Spinal cord (tissue), 10 donors: ENCODE data around the gene TSBP1. TPM values are rescaled to one million over a fixed set of nuclear protein-coding genes. Genes with fewer than 3 reads are reported as not detected.
"Not testable (repeated sequence)": the region's sequence is repeated elsewhere in the genome, so short reads cannot be mapped to it uniquely, and the experiment has no call there.

Experiments used
- DNase-seq, 6 donors: peaks; one replicate each; pipeline versions ENCODE4 v3.0.0 to v3.0.0-alpha.2; 2013 to 2015; ENCODE audit warnings: low spot score in 6 of 6, low read depth in 4 of 6
- H3K27ac ChIP-seq: one replicate; pipeline ENCODE4 v1.5.1; 2013; ENCODE audit warnings: low read depth, low read length, control low read depth
- H3K27me3 ChIP-seq: one replicate; pipeline ENCODE4 v1.6.1; 2013; ENCODE audit warnings: low read length; ENCODE audit not compliant: control insufficient read depth, insufficient read depth
- H3K36me3 ChIP-seq: one replicate; pipeline ENCODE4 v1.6.1; 2013; ENCODE audit warnings: low read length; ENCODE audit not compliant: control insufficient read depth, insufficient read depth
- H3K4me1 ChIP-seq: one replicate; pipeline ENCODE4 v1.6.1; 2013; ENCODE audit warnings: low read length; ENCODE audit not compliant: control insufficient read depth, insufficient read depth
- H3K4me3 ChIP-seq: one replicate; pipeline ENCODE4 v1.5.1; 2013; ENCODE audit warnings: low read depth, low read length, control low read depth
- H3K9me3 ChIP-seq: one replicate; pipeline ENCODE4 v1.6.1; 2013; ENCODE audit warnings: low read length; ENCODE audit not compliant: control insufficient read depth, insufficient read depth
- WGBS: methylation state at CpG from one replicate; pipeline ENCODE4 v1.1.5; 2013; ENCODE audit warnings: missing lambda C conversion rate; ENCODE audit not compliant: insufficient coverage; 5-methylcytosine and 5-hydroxymethylcytosine counted together
- polyA plus RNA-seq, 2 donors: library from polyadenylated mRNA; unstranded; fragments of 120-200 nt; gene quantifications; one replicate each; pipeline ENCODE4 v1.2.1, GENCODE V29; 2013; ENCODE audit not compliant: insufficient read length in 2 of 2
- total RNA-seq, 2 donors: library from RNA; depleted of rRNA in 1 of 2; stranded (reverse); fragments of 120-200 nt in 1 of 2; fragments of >200 nt in 1 of 2; gene quantifications; one replicate each; pipeline versions ENCODE4 v1.2.3 to v1.2.4, GENCODE V29; 2013 to 2014
- donor health status: healthy.

Gene TSBP1
- total and polyA plus RNA-seq, 4 donors: 0.27 TPM; not detected in 3

DNA sequence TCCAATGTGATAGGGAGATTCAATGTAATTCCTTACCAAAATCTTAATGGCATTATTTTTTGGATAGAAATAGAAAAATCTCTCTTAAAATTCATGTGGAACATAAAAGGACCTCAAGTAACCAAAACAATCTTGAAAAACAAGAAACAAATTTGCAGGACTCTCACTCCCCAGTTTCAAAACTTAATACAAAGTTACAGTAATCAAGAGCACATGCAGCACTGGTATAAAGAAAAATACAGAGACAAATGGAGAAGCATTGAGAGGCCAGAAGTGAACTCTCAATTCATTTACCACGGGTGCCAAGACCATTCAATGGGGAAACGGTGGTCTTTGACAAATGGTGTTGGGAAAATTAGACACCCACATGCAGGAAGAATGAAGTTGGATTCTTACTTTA lies 7.8 kb upstream of the TSBP1 start:
- H3K27me3 ChIP-seq: no peaks in the 10 kb centered on the region
- no peaks in the 10 kb centered on the region for H3K4me1 ChIP-seq
- H3K9me3 ChIP-seq: no peaks in the 10 kb centered on the region
- no peak overlapping the region for H3K27ac ChIP-seq
- no CpG with 5 or more reads among the region's 2 CpGs for WGBS
- H3K4me3 ChIP-seq: no peak overlapping the region
- no peaks in the 10 kb centered on the region for H3K36me3 ChIP-seq
- DNase-seq: peak in 1 of 6 donors; percentile 20

DNA sequence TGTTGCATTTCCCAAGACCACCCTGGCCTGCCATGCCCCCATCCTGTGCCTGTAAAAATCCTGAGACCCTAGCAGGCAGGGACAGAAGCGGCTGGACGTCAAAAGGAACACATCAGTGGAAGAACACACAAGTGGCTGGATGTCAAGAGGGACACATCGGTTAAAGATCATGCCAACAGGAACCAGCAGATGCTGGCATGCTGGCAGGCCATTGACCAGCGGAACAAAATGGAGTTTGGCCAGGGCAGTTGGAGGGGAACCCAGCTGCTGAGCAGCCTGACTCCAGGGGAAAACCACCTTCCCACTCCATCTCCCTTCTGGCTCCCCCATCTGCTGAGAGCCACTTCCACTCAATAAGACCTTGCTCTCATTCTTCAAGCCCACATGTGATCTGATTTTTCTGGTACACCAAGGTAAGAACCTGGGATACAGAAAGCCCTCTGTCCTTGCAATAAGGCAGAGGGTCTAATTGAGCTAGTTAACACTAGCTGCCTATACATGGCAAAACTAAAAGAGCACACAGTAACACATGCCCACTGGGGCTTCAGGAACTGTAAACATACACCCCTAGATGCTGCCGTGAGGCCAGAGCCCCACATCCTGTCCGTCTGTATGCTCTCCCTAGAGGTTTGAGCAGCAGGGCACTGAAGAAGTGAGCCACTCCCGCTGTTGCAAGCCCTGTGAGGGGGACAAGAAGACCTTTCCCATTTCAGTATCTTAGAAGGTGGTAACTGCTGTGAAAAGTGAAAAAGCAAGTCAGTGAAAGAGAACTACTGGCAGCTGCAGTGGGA lies 4.2 kb upstream of the TSBP1 start:
- Histone ChIP-seq H3K4me1 (no peaks in the 10 kb centered on the region), H3K9me3 (no peaks in the 10 kb centered on the region), H3K27ac (no peak overlapping the region), H3K4me3 (no peak overlapping the region), H3K27me3 (no peaks in the 10 kb centered on the region), H3K36me3 (no peaks in the 10 kb centered on the region)
- 72% methylated on average over 7 of the region's 7 CpGs for WGBS
- no peak for DNase-seq

DNA sequence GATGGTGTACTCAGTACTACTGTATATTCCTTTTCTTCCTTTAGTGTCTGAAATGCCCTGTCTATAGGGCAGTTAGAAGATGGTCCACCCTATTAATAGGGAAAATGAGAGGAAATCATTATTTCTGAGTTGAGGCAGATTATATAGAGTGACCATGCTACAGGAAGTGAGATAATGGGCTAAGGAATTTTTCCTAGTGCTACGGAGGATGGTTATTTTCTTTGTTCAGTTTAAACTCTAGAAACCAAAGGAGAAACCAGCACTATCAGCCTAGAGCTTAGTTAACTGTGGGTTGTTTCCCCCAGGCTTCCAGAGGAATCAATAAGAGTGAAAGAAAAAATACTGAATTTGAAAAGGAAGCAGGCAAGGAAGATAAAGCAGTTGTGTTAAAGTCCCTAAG lies 474 bp downstream of the TSBP1 start:
- no peaks in the 10 kb centered on the region for H3K4me1 ChIP-seq
- no CpG with 5 or more reads among the region's 1 CpG for WGBS
- no peak for DNase-seq
- no peaks in the 10 kb centered on the region for H3K9me3 ChIP-seq
- H3K27ac ChIP-seq: no peak overlapping the region
- H3K4me3 ChIP-seq: no peak overlapping the region
- H3K27me3 ChIP-seq: no peaks in the 10 kb centered on the region
- H3K36me3 ChIP-seq: no peaks in the 10 kb centered on the region

DNA sequence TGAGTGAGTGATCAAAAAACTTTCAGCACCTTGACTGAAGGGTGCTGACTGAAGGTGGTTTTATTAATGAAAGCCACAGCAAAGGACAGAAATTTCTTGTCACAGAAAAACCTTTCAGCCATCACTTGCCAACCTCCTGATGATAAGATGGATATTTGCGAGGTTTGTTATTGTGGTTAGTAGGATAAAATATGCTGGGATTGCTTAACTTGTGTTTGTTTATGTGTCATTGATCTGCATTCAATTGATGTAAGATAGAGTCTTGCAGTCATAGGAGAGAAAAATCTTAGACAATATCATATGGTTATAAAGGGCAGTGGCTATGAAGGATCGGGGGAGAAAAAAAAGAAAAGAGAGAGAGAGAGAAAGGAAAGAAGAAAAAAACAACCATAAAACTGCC lies 1.2 kb downstream of the TSBP1 start:
- H3K4me1 ChIP-seq: no peaks in the 10 kb centered on the region
- DNase-seq: no peak
- no peak overlapping the region for H3K27ac ChIP-seq
- no peak overlapping the region for H3K4me3 ChIP-seq
- WGBS: no CpG with 5 or more reads among the region's 2 CpGs
- H3K27me3 ChIP-seq: no peaks in the 10 kb centered on the region
- H3K9me3 ChIP-seq: no peaks in the 10 kb centered on the region
- no peaks in the 10 kb centered on the region for H3K36me3 ChIP-seq

DNA sequence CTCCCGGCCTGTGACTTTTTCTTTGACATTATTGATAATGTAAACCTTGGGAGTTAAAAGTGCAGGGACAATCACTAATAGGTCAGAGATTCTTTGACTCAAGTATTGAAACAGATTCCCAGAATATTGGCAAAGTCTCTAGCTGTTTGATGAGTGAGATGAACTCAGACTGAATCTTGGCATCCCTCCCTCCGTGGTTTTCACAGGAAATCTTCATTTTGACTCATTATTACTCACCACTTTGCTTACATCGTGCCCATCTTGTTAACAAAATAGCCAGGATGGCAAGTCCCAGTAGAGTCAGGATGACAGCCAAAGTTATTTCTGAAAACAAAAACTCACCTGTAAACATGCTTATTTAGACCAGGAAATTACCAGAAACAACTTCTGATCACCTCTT lies 2.0 kb downstream of the TSBP1 start:
- Histone ChIP-seq H3K36me3 (no peaks in the 10 kb centered on the region), H3K27ac (no peak overlapping the region), H3K4me1 (no peaks in the 10 kb centered on the region), H3K4me3 (no peak overlapping the region), H3K27me3 (no peaks in the 10 kb centered on the region), H3K9me3 (no peaks in the 10 kb centered on the region)
- WGBS: 60% methylated on average over 3 of the region's 3 CpGs
- no peak for DNase-seq

DNA sequence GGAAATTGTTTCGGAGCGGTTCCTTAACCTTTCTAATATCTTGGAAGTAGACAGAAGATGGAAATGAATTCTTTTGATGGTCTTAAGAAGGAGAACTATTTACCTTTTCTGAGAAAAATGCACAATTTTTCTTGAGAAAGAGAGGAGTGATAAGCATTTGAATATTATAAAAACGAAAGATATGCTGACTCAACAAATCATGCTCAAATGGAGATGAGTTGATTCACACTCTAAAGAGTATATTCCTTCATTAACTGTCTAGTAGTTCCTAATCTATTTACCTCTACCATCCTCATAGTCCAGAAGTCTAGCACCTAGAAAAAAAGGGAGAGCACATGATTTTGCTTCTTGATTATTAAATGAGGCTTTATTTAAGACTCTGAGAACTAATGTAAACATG lies 4.1 kb downstream of the TSBP1 start:
- DNase-seq: no peak
- Histone ChIP-seq H3K27me3 (no peaks in the 10 kb centered on the region), H3K4me1 (no peaks in the 10 kb centered on the region), H3K9me3 (no peaks in the 10 kb centered on the region), H3K27ac (no peak overlapping the region), H3K36me3 (no peaks in the 10 kb centered on the region), H3K4me3 (no peak overlapping the region)
- no CpG with 5 or more reads among the region's 3 CpGs for WGBS

DNA sequence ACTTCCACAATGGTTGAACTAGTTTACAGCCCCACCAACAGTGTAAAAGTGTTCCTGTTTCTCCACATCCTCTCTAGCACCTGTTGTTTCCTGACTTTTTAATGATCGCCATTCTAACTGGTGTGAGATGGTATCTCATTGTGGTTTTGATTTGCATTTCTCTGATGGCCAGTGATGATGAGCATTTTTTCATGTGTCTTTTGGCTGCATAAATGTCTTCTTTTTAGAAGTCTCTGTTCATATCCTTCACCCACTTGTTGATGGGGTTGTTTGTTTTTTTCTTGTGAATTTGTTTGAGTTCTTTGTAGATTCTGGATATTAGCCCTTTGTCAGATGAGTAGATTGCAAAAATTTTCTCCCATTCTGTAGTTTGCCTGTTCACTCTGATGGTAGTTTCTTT lies 12.5 kb downstream of the TSBP1 start:
- not testable (repeated sequence) for DNase-seq, H3K27me3 ChIP-seq, H3K36me3 ChIP-seq, H3K4me3 ChIP-seq, H3K9me3 ChIP-seq, H3K27ac ChIP-seq, H3K4me1 ChIP-seq
- WGBS: no CpG with 5 or more reads among the region's 1 CpG

DNA sequence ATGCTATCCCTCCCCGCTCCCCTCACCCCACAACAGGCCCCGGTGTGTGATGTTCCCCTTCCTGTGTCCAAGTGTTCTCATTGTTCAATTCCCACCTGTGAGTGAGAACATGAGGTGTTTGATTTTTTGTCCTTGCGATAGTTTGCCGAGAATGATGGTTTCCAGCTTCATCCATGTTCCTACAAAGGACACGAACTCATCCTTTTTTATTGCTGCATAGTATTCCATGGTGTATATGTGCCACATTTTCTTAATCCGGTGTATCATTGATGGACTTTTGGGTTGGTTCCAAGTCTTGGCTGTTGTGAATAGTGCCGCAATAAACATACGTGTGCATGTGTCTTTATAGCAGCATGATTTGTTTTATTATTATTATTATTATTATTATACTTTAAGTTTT lies 13.2 kb downstream of the TSBP1 start:
- not testable (repeated sequence) for H3K4me1 ChIP-seq, H3K36me3 ChIP-seq, H3K4me3 ChIP-seq, H3K27ac ChIP-seq, DNase-seq, H3K9me3 ChIP-seq, H3K27me3 ChIP-seq
- no CpG with 5 or more reads among the region's 8 CpGs for WGBS

DNA sequence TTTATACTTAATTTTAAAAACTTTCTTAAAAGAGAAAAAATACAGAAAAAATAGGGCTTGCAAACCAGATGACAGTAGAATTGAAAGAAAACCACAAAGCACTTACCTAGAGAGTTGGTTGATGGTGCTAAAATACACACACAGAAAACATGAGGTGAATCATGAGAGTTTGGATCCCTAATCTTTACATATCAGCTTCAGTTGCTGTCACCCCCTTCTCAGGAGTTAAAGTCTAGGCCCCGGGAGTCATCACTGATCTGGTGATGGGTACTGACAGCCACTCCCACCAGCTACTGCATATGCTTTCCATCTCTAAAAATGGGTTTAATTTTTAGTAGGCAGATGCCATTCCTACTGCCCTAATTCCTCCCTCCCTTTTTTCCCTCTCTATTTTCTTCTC lies 16.7 kb downstream of the TSBP1 start:
- WGBS: no CpG with 5 or more reads among the region's 1 CpG
- H3K9me3 ChIP-seq: no peaks in the 10 kb centered on the region
- H3K36me3 ChIP-seq: no peaks in the 10 kb centered on the region
- H3K4me1 ChIP-seq: no peaks in the 10 kb centered on the region
- H3K27ac ChIP-seq: no peak overlapping the region
- no peak for DNase-seq
- H3K4me3 ChIP-seq: no peak overlapping the region
- H3K27me3 ChIP-seq: no peaks in the 10 kb centered on the region

DNA sequence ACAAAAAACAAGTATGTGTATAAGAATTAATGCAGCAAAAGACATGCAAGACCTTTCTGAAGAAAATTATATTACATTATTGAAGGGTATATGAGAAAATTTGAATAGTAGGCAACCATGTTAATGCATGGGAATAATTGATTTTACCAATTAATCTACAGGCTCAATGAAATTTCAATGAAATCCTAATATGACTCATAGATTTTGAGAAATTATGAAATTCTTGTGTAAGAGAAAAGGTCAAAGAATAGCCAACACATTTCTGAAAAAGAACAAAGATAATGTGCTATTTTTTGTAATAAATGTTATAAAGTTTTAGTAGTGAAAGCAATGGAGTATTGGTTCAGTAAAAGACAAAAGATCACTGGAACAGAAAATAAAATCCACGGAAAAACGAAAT lies 18.4 kb downstream of the TSBP1 start:
- Histone ChIP-seq H3K9me3 (no peaks in the 10 kb centered on the region), H3K27ac (no peak overlapping the region), H3K4me1 (no peaks in the 10 kb centered on the region), H3K27me3 (no peaks in the 10 kb centered on the region), H3K4me3 (no peak overlapping the region), H3K36me3 (no peaks in the 10 kb centered on the region)
- no CpG with 5 or more reads among the region's 2 CpGs for WGBS
- no peak for DNase-seq
